HepG2 (cell line): Measurements from ENCODE around the gene ABHD4. TPM values are rescaled to one million over a fixed set of nuclear protein-coding genes. Genes with fewer than 3 reads are reported as not detected.

Source experiments
- EP300 ChIP-seq, 3 experiments: sonication (generic) in 1 of 3; formaldehyde crosslinking in 1 of 3; IDR thresholded peaks; 2 replicates each; pipeline versions ENCODE4 v1.5.1 to v1.6.1; 2011 to 2020; ENCODE audit warnings: low read depth in 2 of 3, low read length in 2 of 3, borderline replicate concordance in 1 of 3, improper control_type of control experiment in 1 of 3, mild to moderate bottlenecking in 1 of 3, missing genetic modification reagents in 1 of 3, moderate library complexity in 1 of 3
- MATR3 ChIP-seq: sonication (generic); formaldehyde crosslinking; IDR thresholded peaks from 2 replicates; pipeline ENCODE4 v1.4.0; 2020; ENCODE audit warnings: missing genetic modification reagents
- SOX13 ChIP-seq, 3 experiments: fragments of 450-650 bp in 1 of 3; sonication (generic) in 1 of 3; formaldehyde crosslinking in 1 of 3; IDR thresholded peaks in 2 of 3; conservative IDR thresholded peaks in 1 of 3; 2 replicates each; pipeline versions ENCODE4 v1.5.0 to v1.6.1; 2016 to 2020; ENCODE audit warnings: antibody characterized with exemption in 1 of 3, mild to moderate bottlenecking in 1 of 3, missing compliant biosample characterization in 1 of 3, missing genetic modification reagents in 1 of 3, moderate library complexity in 1 of 3
- TBX2 ChIP-seq: sonication (generic); formaldehyde crosslinking; IDR thresholded peaks from 2 replicates; pipeline ENCODE4 v1.5.0; 2020; ENCODE audit warnings: missing genetic modification reagents, mild to moderate bottlenecking, borderline replicate concordance
- TIGD3 ChIP-seq: sonication (generic); formaldehyde crosslinking; IDR thresholded peaks from 2 replicates; pipeline ENCODE4 v1.5.1; 2020; ENCODE audit warnings: mild to moderate bottlenecking, missing genetic modification reagents, borderline replicate concordance
- ZFP36L1 ChIP-seq: sonication (generic); formaldehyde crosslinking; IDR thresholded peaks from 2 replicates; pipeline ENCODE4 v1.8.0; 2022; ENCODE audit warnings: mild to moderate bottlenecking, missing genetic modification reagents, moderate library complexity
- ZGPAT ChIP-seq: IDR thresholded peaks from 2 replicates; pipeline ENCODE4 v1.6.1; 2016; ENCODE audit warnings: mild to moderate bottlenecking
- ZNF446 ChIP-seq: sonication (generic); formaldehyde crosslinking; IDR thresholded peaks from 2 replicates; pipeline ENCODE4 v1.5.0; 2020; ENCODE audit warnings: mild to moderate bottlenecking, missing genetic modification reagents
- ZNF512B ChIP-seq: sonication (generic); formaldehyde crosslinking; IDR thresholded peaks from 2 replicates; pipeline ENCODE4 v1.5.1; 2020; ENCODE audit warnings: missing genetic modification reagents, mild to moderate bottlenecking, borderline replicate concordance
- polyA plus RNA-seq, 8 experiments: library from polyadenylated mRNA; depleted of rRNA in 3 of 8; stranded (reverse) in 7 of 8; unstranded in 1 of 8; fragments of >200 nt; fragmentation: Illumina TruSeq in 4 of 8; extraction: Trizol in 4 of 8; gene quantifications; 2 replicates each; pipeline versions ENCODE4 v1.2.1 to v1.2.3, GENCODE V29; 2011 to 2016; ENCODE audit warnings: low read depth in 4 of 8, missing spikeins in 1 of 8, mixed read lengths in 1 of 8; ENCODE audit not compliant: insufficient read depth in 1 of 8
- total RNA-seq, 5 experiments: library from RNA; depleted of rRNA; stranded (reverse); fragments of >200 nt; fragmentation: Illumina TruSeq; extraction: Trizol; gene quantifications; 2 replicates each; pipeline ENCODE4 v1.2.3, GENCODE V29; 2016; ENCODE audit warnings: low read depth in 1 of 5

ABHD4 gene
- total and polyA plus RNA-seq, 2 of the 13 experiments (the other 11 are each of a cell fraction or from before 2014, with no cell fraction given) = 16.1 to 47.5 TPM

GRCh38 chr14:22599349-22599748 lies 1.2 kb downstream of the ABHD4 start (continued):
- TF ChIP-seq ZNF512B (no peak), ZGPAT (CRISPR knock-in tag) (no peak), TBX2 (CRISPR knock-in tag) (no peak), TIGD3 (CRISPR knock-in tag) (0 out of 2 replicates have a peak, but pooled peaks have one; percentile 2), EP300 (IDR thresholded peaks at IDR 0.05; ENCODE audit: low read depth in 2 of 2, low read length in 2 of 2) (no peak), EP300 (CRISPR knock-in tag; IDR thresholded peaks at IDR 0.05; ENCODE audit: borderline replicate concordance) (peak; percentile 13; the same call in 1 of the 2 replicates), MATR3 (no peak), ZFP36L1 (CRISPR knock-in tag) (0 out of 2 replicates have a peak, but pooled peaks have one; percentile 31), SOX13 (IDR thresholded peaks at IDR 0.05) (no peak), SOX13 (CRISPR knock-in tag; conservative IDR thresholded peaks at IDR 0.05 in 1 of 2, IDR thresholded peaks at IDR 0.05 in 1 of 2) (peak in 1 of 2 experiments; percentile 65; a peak in 1 of 4 replicates), ZNF446 (peak; percentile 20; the same call in 1 of the 2 replicates)
